CD4-positive, CD25-positive, alpha-beta regulatory T cell (primary cell): Measurements from ENCODE around the gene ZNF407. TPM values are rescaled to one million over a fixed set of nuclear protein-coding genes. Genes with fewer than 3 reads are reported as not detected.

Source experiments
- ATAC-seq, 2 donors: fragments of 150-1000 bp; cut with Tn5 transposase; one replicate each; pipeline ENCODE4 v1.10.0; 2021; ENCODE audit warnings: low read depth in 2 of 2, moderate number of reproducible peaks in 2 of 2, moderate library complexity in 1 of 2
- DNase-seq, 3 donors: peaks; one replicate each; pipeline versions ENCODE4 v3.0.0 to v3.0.0-alpha.2; 2012 to 2022; ENCODE audit warnings: mixed read lengths in 1 of 3
- H3K27ac ChIP-seq: one replicate; pipeline ENCODE4 v1.7.0; 2013; ENCODE audit warnings: mild to moderate bottlenecking, low read length; ENCODE audit not compliant: insufficient read depth, poor library complexity, severe bottlenecking
- H3K27me3 ChIP-seq: one replicate; pipeline ENCODE4 v1.7.0; 2013; ENCODE audit warnings: low read length; ENCODE audit not compliant: control insufficient read depth, insufficient read depth
- H3K36me3 ChIP-seq: one replicate; pipeline ENCODE4 v1.7.0; 2013; ENCODE audit warnings: mild to moderate bottlenecking, low read length, moderate library complexity; ENCODE audit not compliant: control insufficient read depth, insufficient read depth
- H3K4me1 ChIP-seq: 2 replicates; pipeline ENCODE4 v1.7.0; 2013; ENCODE audit warnings: mild to moderate bottlenecking, low read length; ENCODE audit not compliant: insufficient read depth, control insufficient read depth, poor library complexity, severe bottlenecking
- H3K4me3 ChIP-seq: one replicate; pipeline ENCODE4 v1.7.0; 2013; ENCODE audit warnings: low read depth, mild to moderate bottlenecking, low read length, moderate library complexity
- H3K9me3 ChIP-seq, 2 experiments: 1 replicate in 1 of 2; 2 replicates in 1 of 2; pipeline ENCODE4 v1.7.0; 2013; ENCODE audit warnings: low read length in 2 of 2, mild to moderate bottlenecking in 1 of 2, moderate library complexity in 1 of 2; ENCODE audit not compliant: control insufficient read depth in 2 of 2
- H3K27ac Mint-ChIP-seq, 3 donors: one replicate each; pipeline ENCODE4 v1.8.0; 2020 to 2022; ENCODE audit warnings: mild to moderate bottlenecking in 3 of 3, mixed read lengths in 3 of 3, moderate library complexity in 2 of 3
- H3K27me3 Mint-ChIP-seq: one replicate; pipeline ENCODE4 v1.8.0; 2022; ENCODE audit warnings: mild to moderate bottlenecking, mixed read lengths
- H3K36me3 Mint-ChIP-seq: one replicate; pipeline ENCODE4 v1.8.0; 2020; ENCODE audit warnings: mixed read lengths
- H3K4me1 Mint-ChIP-seq, 4 donors: one replicate each; pipeline ENCODE4 v1.8.0; 2020 to 2022; ENCODE audit warnings: mixed read lengths in 4 of 4, mild to moderate bottlenecking in 1 of 4
- H3K4me3 Mint-ChIP-seq, 4 donors: one replicate each; pipeline ENCODE4 v1.8.0; 2020 to 2022; ENCODE audit warnings: mild to moderate bottlenecking in 4 of 4, mixed read lengths in 4 of 4, moderate library complexity in 3 of 4
- H3K9me3 Mint-ChIP-seq, 7 donors: one replicate each; pipeline ENCODE4 v1.8.0; 2020 to 2022; ENCODE audit warnings: mixed read lengths in 7 of 7, mild to moderate bottlenecking in 3 of 7, moderate library complexity in 2 of 7
- polyA plus RNA-seq, 4 donors: library from polyadenylated mRNA; unstranded; fragments of 300-500 nt; fragmentation: Illumina TruSeq; gene quantifications; one replicate each; pipeline ENCODE4 v1.2.3, GENCODE V29; 2021
- total RNA-seq: library from RNA; stranded (reverse); gene quantifications from one replicate; pipeline ENCODE4 v1.2.3, GENCODE V29; 2022

The ZNF407 gene
- total and polyA plus RNA-seq, 5 donors from 2014 or later = 2.0 to 34.0 (median 3.8) TPM

DNA sequence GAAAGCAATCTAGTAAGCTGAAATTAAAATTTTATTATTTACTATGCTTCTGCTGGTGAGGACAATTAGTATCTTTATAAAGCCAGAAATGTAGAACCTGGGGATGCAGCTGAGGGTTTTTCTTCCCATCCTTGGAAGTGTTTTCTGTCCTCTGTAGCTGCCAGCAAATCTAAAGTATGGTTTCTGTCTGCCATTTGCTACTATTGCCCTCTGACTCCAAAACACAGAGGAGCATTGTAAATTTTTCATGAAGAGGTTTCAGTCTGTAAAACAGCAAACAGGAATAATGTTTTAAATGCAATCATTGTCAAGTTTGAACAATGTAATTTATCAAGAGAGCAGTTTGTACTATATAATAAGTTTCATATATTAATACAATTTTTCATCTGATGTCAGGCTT lies 258.8 kb downstream of the ZNF407 start:
- H3K4me1 Mint-ChIP-seq = no peaks in the 10 kb centered on the region
- no peak overlapping the region for H3K27ac ChIP-seq
- no peak for ATAC-seq
- H3K4me3 Mint-ChIP-seq = no peak overlapping the region
- H3K9me3 ChIP-seq = no peaks in the 10 kb centered on the region
- no peaks in the 10 kb centered on the region for H3K27me3 Mint-ChIP-seq
- no peak overlapping the region for H3K27ac Mint-ChIP-seq
- no peak for DNase-seq
- no peaks in the 10 kb centered on the region for H3K4me1 ChIP-seq
- no peak overlapping the region for H3K4me3 ChIP-seq
- H3K36me3 ChIP-seq = no peaks in the 10 kb centered on the region
- H3K36me3 Mint-ChIP-seq = peaks cover 3% of the 10 kb centered on the region
- H3K27me3 ChIP-seq = no peaks in the 10 kb centered on the region
- H3K9me3 Mint-ChIP-seq = no peaks in the 10 kb centered on the region

GRCh38 chr18:74856928-74857327 lies 259.3 kb downstream of the ZNF407 start:
- Histone ChIP-seq H3K27ac (no peak overlapping the region), H3K4me1 (no peaks in the 10 kb centered on the region), H3K36me3 (no peaks in the 10 kb centered on the region), H3K27me3 (no peaks in the 10 kb centered on the region), H3K9me3 (no peaks in the 10 kb centered on the region), H3K4me3 (no peak overlapping the region)
- H3K27me3 Mint-ChIP-seq = no peaks in the 10 kb centered on the region
- no peaks in the 10 kb centered on the region for H3K9me3 Mint-ChIP-seq
- H3K4me3 Mint-ChIP-seq = no peak overlapping the region
- H3K4me1 Mint-ChIP-seq = no peaks in the 10 kb centered on the region
- DNase-seq = no peak
- H3K36me3 Mint-ChIP-seq = peaks cover 3% of the 10 kb centered on the region
- H3K27ac Mint-ChIP-seq = no peak overlapping the region
- ATAC-seq = no peak

DNA sequence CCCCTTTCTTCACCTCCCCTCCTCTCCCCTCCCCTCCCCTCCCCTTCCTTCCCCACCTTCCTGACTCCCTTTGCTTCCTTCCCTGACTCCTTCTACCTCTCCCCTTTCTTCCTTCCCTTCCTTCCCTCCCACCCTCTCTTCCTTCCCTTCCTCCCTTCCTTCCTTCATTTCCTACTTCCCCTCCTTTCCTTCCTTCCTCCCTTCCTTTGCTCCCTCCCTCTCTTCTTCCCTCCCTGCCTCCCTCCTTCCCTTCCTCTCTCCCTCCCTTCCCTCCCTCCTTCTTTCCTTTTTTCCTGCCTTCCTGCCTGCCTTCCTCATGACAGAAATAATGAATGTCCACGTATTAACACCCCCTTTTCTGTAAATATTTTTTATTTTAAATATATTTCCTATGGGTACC lies 260.2 kb downstream of the ZNF407 start:
- Histone ChIP-seq H3K36me3 (no peaks in the 10 kb centered on the region), H3K4me3 (no peak overlapping the region), H3K4me1 (no peaks in the 10 kb centered on the region), H3K27me3 (no peaks in the 10 kb centered on the region), H3K27ac (no peak overlapping the region), H3K9me3 (no peaks in the 10 kb centered on the region)
- Mint-ChIP-seq H3K4me3 (no peak overlapping the region), H3K27me3 (no peaks in the 10 kb centered on the region), H3K36me3 (peaks cover 3% of the 10 kb centered on the region), H3K4me1 (no peaks in the 10 kb centered on the region), H3K9me3 (no peaks in the 10 kb centered on the region), H3K27ac (no peak overlapping the region)
- ATAC-seq (no peak), DNase-seq (no peak)

- Mint-ChIP-seq H3K4me3 (no peak overlapping the region), H3K27me3 (no peaks in the 10 kb centered on the region), H3K4me1 (peaks cover 0 to 8% (median 5%) of the 10 kb centered on the region in 4 donors), H3K27ac (no peak overlapping the region), H3K36me3 (no peaks in the 10 kb centered on the region), H3K9me3 (no peaks in the 10 kb centered on the region)
- Histone ChIP-seq H3K4me3 (no peak overlapping the region), H3K9me3 (no peaks in the 10 kb centered on the region), H3K27me3 (no peaks in the 10 kb centered on the region), H3K4me1 (no peaks in the 10 kb centered on the region), H3K36me3 (no peaks in the 10 kb centered on the region), H3K27ac (no peak overlapping the region)
- DNase-seq (no peak), ATAC-seq (no peak)
Observed at GRCh38 chr18:74861154-74861553, 263.5 kb downstream of the ZNF407 start.

- Mint-ChIP-seq H3K9me3 (no peaks in the 10 kb centered on the region), H3K4me3 (no peak overlapping the region), H3K36me3 (no peaks in the 10 kb centered on the region), H3K4me1 (peaks cover 0 to 8% (median 5%) of the 10 kb centered on the region in 4 donors), H3K27me3 (no peaks in the 10 kb centered on the region), H3K27ac (peak overlapping the region in 1 of 3 donors; percentile 42)
- Histone ChIP-seq H3K27me3 (no peaks in the 10 kb centered on the region), H3K36me3 (no peaks in the 10 kb centered on the region), H3K27ac (no peak overlapping the region), H3K9me3 (no peaks in the 10 kb centered on the region), H3K4me3 (no peak overlapping the region), H3K4me1 (no peaks in the 10 kb centered on the region)
- DNase-seq (no peak), ATAC-seq (no peak)
Observed at GRCh38 chr18:74862094-74862493, 264.4 kb downstream of the ZNF407 start.

GRCh38 chr18:74866577-74866976 lies 268.9 kb downstream of the ZNF407 start:
- H3K4me3 ChIP-seq = no peak overlapping the region
- DNase-seq = no peak
- H3K9me3 ChIP-seq = no peaks in the 10 kb centered on the region
- Mint-ChIP-seq H3K4me3 (no peak overlapping the region), H3K36me3 (no peaks in the 10 kb centered on the region), H3K27me3 (no peaks in the 10 kb centered on the region), H3K27ac (no peak overlapping the region), H3K4me1 (peaks cover 0 to 18% (median 6%) of the 10 kb centered on the region in 4 donors), H3K9me3 (no peaks in the 10 kb centered on the region)
- H3K27me3 ChIP-seq = no peaks in the 10 kb centered on the region
- no peaks in the 10 kb centered on the region for H3K36me3 ChIP-seq
- H3K27ac ChIP-seq = no peak overlapping the region
- ATAC-seq = no peak
- no peaks in the 10 kb centered on the region for H3K4me1 ChIP-seq

DNA sequence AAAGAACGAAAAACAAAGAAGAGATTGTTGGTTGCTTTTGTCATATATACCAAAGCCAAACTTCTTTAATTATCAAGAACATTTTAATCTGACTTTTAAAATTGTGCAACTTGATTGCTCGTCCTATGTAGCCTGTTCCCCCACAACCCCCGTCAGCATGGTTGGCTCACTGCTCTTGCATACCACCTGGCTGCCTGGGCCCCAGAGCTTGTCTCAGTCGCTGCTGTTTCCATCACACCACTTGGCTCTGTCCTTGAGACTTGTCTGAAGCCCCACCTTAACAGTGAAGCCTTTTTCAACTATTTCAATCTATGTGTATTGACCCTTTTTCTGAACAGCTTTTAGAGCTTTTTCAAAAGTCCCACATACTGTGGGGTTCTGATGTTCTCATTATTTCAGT lies 270.8 kb downstream of the ZNF407 start:
- no peak for ATAC-seq
- H3K36me3 ChIP-seq = no peaks in the 10 kb centered on the region
- DNase-seq = no peak
- Mint-ChIP-seq H3K27ac (peak overlapping the region in 1 of 3 donors; percentile 4), H3K9me3 (no peaks in the 10 kb centered on the region), H3K4me3 (peak overlapping the region in 1 of 4 donors; percentile 8), H3K27me3 (no peaks in the 10 kb centered on the region), H3K4me1 (peaks cover 0 to 18% (median 7%) of the 10 kb centered on the region in 4 donors), H3K36me3 (no peaks in the 10 kb centered on the region)
- no peak overlapping the region for H3K4me3 ChIP-seq
- H3K4me1 ChIP-seq = no peaks in the 10 kb centered on the region
- H3K27ac ChIP-seq = no peak overlapping the region
- H3K27me3 ChIP-seq = no peaks in the 10 kb centered on the region
- no peaks in the 10 kb centered on the region for H3K9me3 ChIP-seq

DNA sequence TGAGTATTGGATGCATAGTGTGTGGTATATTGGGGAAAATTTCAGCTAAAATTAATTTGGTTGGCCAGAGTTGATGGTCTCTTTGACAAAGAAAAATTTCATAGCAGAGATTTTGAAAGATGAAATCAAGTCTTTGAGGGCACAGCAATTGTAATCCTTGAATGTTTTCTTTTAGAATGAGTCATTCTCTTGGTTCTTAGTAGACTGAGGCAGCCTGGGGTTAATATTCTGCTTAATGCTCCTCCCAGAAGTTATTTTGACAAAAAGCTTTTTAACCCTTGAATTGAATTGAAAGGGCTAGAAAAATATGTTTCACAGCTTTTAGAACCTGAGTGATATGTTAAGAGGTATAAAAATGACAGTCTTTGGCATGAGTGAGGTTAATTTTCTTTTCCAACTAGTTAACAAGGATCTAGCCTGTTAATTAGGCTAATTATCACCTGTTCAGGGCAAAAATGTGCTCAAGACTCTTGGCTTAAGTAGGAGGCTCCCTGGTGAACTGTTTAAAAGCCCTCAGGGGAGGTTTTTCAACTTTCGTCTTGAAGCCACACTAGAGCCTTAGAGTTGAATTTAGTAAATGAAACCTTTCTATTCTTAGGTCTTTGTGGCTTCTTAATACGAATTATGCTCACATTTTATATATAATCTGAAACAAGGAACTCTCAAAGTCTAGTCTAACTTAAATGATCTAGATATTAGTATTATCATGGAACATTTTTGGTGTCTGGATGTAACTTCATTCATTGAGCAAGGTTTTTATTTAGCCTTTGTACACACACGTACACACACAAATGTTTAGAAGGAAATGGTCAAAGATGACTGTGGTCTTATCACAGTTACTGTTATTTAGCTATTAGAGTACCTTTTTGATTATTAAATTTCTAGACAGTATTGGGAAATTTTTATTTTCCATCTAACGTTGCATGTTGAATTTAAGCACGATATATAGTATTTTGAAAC lies 272.5 kb downstream of the ZNF407 start:
- peaks cover 0 to 11% (median 2%) of the 10 kb centered on the region in 4 donors for H3K4me1 Mint-ChIP-seq
- ATAC-seq (no peak), DNase-seq (peak in 1 of 3 donors; percentile 17)
- Histone ChIP-seq H3K9me3 (no peaks in the 10 kb centered on the region), H3K4me3 (no peak overlapping the region), H3K27me3 (no peaks in the 10 kb centered on the region), H3K4me1 (no peaks in the 10 kb centered on the region), H3K36me3 (no peaks in the 10 kb centered on the region), H3K27ac (no peak overlapping the region)
- H3K27ac Mint-ChIP-seq = no peak overlapping the region
- H3K27me3 Mint-ChIP-seq = no peaks in the 10 kb centered on the region
- no peaks in the 10 kb centered on the region for H3K9me3 Mint-ChIP-seq
- H3K4me3 Mint-ChIP-seq = no peak overlapping the region
- H3K36me3 Mint-ChIP-seq = no peaks in the 10 kb centered on the region
